Kasumi-1 (cell line): ENCODE measurements around the gene CRY1.
"Not testable (repeated sequence)": the region's sequence is repeated elsewhere in the genome, so short reads cannot be mapped to it uniquely, and the experiment has no call there.

Source experiments
- DNase-seq, 2 experiments: peaks; one replicate each; lab custom pipeline; 2025; lab: John Stamatoyannopoulos, UW

CRY1 gene

GRCh38 chr12:107108366-107108765, 15.0 kb upstream of the CRY1 start:
- DNase-seq, result not testable (repeated sequence)

- no peak for DNase-seq
Observed at GRCh38 chr12:107107381-107107780, 14.0 kb upstream of the CRY1 start.

- DNase-seq, result no peak
Observed at GRCh38 chr12:107106241-107107025, 13.1 kb upstream of the CRY1 start.

GRCh38 chr12:107105410-107105703, 12.0 kb upstream of the CRY1 start:
- DNase-seq, result no peak

GRCh38 chr12:107103516-107103915, 10.2 kb upstream of the CRY1 start:
- no peak for DNase-seq

DNA sequence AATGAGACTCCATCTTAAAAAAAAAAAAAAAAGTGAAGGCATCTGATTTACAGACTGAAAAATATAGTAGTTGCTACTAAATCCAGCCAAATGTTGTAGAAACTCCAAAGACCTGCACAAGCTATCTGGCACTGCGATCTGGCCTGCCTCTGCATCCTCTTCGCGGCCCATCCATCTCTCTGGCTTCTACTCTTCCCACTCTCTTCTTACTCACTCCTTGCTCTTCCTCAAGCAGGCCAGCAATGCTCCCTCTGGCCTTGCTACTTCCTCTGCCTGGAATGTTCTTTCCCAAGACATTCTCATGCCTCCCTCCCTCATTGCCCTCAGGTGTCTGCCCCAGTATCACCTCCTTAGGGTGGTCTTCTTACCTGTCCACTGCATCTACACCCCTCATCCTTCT, 9.7 kb upstream of the CRY1 start:
- DNase-seq, result no peak

DNA sequence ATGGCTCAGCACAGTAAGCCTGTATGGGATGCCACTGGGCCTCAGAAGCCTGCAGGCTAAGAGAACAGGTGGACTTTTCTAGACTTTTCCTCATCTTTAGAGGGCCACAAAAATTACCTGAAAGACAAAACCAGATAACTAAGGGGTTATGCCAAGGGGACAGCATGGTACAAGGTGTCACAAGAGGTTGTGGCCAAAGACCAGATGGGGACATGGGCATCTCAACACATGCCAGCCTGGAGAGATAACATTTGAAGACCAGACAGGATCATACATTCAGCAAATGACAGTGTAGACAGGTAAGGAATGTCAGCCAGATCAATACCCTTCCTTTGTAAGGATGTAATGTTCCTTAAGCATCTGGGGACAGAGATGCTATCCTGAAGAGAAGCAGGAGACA, 8.9 kb upstream of the CRY1 start:
- no peak for DNase-seq

DNA sequence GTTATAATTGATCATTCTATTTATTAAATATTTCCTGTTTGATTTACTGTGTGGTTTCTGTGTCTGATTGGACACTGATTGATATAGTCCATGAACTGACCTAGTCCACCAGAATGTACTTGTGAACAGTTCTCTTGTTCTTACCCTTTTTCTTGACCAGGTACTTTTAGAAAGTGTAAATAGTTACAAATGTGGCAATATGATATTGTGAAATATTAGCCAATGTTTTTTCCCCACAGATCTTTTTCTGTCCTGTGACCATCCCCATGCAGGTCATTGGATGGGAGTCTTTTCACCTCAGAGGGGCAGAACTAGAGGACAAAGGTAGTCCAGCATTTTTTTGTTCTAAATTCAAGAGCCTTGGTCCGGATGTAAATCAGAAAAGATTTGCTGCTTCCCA, 8.3 kb upstream of the CRY1 start:
- no peak for DNase-seq

DNA sequence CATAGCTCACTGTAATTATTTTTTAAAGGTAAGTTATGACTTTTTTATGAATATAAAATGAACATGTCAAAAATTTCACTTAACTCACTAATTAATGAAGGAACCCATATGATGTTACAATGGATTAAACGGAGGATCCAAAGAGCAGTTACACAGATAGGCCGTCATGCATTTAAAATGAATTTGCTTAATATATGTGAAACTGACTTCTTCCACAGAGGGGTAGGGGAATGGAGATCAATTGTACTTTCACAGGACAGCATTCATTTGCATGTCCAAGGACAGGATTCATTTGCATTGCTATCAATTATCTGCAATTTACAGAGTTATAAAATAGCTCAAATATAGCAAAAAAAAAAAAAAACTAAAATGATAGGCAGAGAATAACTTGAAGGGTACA, 6.6 kb upstream of the CRY1 start:
- DNase-seq, result no peak

DNA sequence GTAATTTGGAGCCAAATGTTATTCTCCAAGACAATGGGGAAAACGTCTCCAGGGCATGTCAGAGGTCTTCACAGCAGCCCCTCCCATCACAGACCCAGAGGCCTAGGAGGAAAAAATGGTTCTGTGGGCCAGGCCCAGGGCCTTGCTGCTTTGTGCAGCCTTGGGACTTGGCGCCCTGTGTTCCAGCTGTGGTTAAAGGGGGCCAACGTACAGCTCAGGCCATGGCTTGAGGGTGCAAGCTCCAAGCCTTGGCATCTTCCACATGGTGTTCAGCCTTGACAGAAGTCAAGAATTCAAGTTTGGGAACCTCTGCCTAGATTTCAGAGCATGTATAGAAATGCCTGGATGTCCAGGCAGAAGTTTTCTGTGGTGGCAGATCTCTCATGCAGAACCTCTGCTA, 3.2 kb upstream of the CRY1 start:
- no peak for DNase-seq

- DNase-seq, result peak in 1 of 2 experiments; percentile 50
Observed at GRCh38 chr12:107094183-107094448, 767 bp upstream of the CRY1 start.

GRCh38 chr12:107092669-107093416, 506 bp downstream of the CRY1 start:
- peak; percentile 25 to 54 for DNase-seq

GRCh38 chr12:107091989-107092641, 1.2 kb downstream of the CRY1 start:
- peak; percentile 89 to 94 for DNase-seq

- no peak for DNase-seq
Observed at GRCh38 chr12:107091381-107091780, 2.0 kb downstream of the CRY1 start.

DNA sequence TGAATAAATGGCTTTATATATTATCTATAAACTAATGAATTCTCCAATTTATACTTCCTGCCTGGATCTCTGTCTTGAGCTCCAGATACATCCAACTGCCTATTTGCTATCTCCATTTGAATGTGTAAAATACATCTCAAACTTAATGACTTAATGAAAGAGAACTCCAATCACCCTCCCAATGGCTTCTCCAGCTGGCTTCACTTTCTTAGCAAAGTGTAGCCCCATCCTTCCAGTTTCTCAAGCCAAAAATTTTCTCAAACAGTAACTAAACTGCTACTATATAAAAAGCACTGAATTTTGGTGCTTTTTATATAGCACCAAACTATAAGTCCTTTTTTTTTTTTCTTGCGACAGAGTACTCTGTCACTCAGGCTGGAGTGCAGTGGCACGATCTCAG, 2.6 kb downstream of the CRY1 start:
- DNase-seq, result no peak

DNA sequence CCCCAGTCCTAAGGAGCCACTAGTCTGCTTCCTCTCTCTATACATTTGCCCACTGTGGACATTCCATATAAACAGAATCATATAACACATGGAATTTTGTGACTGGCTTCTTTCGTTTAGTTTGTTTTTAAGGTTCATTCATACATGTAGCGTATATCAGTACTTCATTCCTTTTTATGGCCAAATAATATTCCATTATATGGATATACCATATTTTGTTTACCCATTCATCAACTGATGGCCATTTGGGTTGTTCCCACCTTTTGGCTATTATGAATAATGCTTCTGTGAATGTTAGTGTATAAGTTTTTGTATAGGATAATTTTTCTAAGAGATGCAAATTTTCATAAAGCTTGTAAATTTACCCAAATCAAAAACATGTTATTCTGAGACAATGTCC, 4.4 kb downstream of the CRY1 start:
- DNase-seq, result no peak

DNA sequence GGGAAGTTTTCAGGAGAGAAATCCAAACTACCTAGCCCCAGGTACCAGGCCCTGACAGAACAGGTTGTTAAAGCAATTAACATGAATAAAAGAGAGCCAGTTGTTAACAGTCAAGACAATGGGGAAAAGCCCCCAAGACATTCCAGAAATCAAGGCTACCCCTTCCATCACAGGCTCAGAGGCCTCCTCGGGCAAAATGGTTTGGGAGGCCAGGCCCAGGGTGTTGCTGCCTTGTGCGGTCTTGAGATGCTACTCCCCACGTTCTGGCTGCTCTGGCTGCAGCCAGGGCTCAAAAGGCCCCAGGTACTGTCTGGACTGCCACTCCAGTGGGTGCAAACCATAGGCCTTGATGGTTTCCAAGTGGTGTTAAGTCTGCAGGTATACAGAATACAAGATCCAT, 7.0 kb downstream of the CRY1 start:
- no peak for DNase-seq

DNA sequence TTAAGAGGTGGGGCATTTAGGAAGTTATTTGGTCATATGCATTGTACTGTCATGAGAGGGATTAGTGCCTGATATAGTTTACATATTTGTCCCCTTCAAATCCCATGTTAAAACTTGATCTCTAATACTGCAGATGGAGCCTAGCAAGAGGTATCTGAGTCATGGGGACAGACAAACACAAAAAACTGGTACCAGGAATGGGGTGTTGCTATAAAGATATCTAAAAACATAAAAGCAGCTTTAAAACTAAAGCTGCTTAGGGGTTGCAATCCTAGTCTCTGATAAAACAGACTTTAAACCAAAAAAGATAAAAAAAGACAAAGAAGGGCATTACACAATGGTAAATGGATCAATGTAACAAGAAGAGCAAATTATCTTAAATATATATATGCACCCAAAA, 11.6 kb downstream of the CRY1 start:
- no peak for DNase-seq

DNA sequence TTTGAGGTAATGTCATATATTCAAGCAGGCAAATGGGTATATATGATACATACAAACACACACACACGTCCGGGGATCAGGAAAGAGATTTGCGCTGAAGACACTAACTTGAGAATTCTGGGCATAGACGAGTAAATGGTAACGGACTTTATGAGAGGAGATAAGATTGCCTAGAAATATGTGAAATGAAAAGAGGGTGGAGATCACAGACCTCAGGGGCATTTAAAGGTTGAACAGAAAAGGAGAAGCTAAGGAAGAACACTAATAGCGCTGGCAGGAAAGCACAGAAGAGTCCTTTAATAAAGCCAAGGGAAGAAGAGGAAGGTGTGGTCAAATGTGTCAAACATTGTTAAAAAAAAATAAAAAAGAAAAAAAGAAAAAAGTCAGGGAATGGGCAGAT, 13.1 kb downstream of the CRY1 start:
- peak; percentile 16 to 44 for DNase-seq

DNA sequence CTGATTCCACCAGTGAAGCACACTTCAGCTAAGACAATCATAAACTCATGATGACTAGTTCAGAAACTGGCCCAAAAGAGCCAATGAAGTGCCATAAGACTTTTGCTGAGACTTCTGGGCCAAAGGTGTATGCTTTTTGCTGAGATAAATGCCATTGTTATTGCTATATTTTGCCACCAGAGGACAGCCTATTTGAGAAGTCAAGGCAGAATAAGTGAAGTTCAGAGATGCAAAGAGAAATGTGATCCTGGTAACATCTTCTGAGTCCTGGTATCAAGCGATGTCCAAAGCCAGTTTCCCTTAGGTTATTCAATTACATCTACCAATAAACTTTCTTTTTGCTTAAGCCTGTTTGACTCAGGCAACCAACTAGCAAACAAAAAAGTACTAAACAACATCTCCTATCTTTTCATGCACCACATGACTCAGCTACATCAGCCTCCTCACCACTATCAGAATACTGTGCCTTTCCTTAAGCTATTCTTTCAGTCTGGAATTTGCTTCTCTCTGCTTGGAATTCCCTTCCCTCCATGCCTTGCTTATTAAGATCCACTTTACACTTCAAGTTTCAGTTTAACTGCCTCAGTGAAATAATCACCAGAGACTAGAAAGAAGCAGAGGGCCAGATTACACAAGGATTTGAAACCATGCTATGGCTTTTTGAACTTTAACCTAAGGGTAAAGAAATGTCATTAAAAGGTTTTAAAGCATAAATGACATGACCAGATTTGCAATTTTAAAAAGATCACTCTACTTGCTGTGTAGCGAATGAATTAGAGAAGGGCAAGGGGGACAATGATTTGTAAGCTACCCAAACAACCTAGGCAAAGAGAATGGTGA, 14.0 kb downstream of the CRY1 start:
- DNase-seq, result peak; percentile 59 to 75

- not testable (repeated sequence) for DNase-seq
Observed at GRCh38 chr12:107073266-107073665, 20.1 kb downstream of the CRY1 start.

GRCh38 chr12:107066691-107067090, 26.7 kb downstream of the CRY1 start:
- no peak for DNase-seq

GRCh38 chr12:107064687-107065086, 28.7 kb downstream of the CRY1 start:
- DNase-seq, result no peak
